ENCODE measurements around the gene NPFFR1. TPM values are rescaled to one million over a fixed set of nuclear protein-coding genes. Genes with fewer than 3 reads are reported as not detected.
"Not testable (repeated sequence)": the region's sequence is repeated elsewhere in the genome, so short reads cannot be mapped to it uniquely, and the experiment has no call there.

The NPFFR1 gene
- total RNA-seq, 1 experiment from 2014 or later = 0.02 TPM

DNA sequence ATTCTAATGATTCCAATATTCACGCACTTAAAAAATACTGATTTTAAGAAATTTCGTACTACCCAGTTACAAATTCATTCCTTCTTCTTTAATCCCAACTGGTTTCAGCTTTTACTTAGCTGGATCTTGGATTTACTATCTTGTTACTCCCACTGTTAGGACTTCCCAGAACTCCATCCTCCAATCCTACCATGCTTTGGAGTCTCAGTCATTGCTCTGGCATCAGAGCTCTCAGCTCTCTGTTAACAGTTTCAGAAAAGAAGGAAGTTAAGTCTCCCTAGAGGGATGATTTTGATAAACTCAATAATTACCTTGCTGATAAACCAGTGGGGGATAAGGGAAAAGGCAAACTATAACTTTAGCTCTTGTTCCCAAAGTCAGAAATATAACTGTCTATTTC, 60.1 kb downstream of the NPFFR1 start:
- no peak for DNase-seq (ENCODE audit: low spot score)

GRCh38 chr10:70222811-70223447, 60.9 kb downstream of the NPFFR1 start:
- DNase-seq (ENCODE audit: low spot score) = not testable (repeated sequence)

- DNase-seq (ENCODE audit: low spot score) = no peak
These were observed 61.4 kb downstream of the NPFFR1 start for GRCh38 chr10:70222340-70222794.

GRCh38 chr10:70221030-70221429, 62.8 kb downstream of the NPFFR1 start:
- no peak for DNase-seq (ENCODE audit: low spot score)

GRCh38 chr10:70212879-70213278, 70.9 kb downstream of the NPFFR1 start:
- no peak for DNase-seq (ENCODE audit: low spot score)

DNA sequence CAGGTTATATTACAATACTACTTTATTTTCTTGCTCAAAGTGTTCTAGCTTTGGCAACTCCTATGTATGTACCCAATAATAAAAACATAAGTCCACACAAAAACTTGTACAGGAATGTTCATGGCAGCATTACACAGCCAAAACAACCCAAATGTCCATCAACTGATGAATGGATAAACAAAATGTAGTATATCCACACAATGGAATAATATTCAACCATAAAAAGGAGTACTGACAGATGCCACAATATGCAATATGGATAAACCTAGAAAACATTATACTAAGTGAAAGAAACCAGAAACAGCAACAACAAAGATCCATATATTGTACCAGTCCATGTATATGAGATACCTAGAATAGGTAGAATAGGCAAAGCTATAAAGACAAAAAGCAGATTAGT, 71.5 kb downstream of the NPFFR1 start:
- DNase-seq (ENCODE audit: low spot score) = no peak

- no peak for DNase-seq (ENCODE audit: low spot score)
These were observed 77.0 kb downstream of the NPFFR1 start for GRCh38 chr10:70206762-70207161.

- no peak for DNase-seq (ENCODE audit: low spot score)
These were observed 82.7 kb downstream of the NPFFR1 start for GRCh38 chr10:70201105-70201504.

GRCh38 chr10:70198696-70199466, 84.9 kb downstream of the NPFFR1 start:
- no peak for DNase-seq (ENCODE audit: low spot score)

Other genes starting within 250 kb of the NPFFR1 start
- gene MACROH2A2, start 231.2 kb downstream of the NPFFR1 start, total RNA-seq (2014; rRNA removed; shearing (Covaris generic)) = 12.7 and 15.0 TPM in 2 replicates
- 15.3 and 16.3 TPM in 2 replicates for gene AIFM2, start 151.2 kb downstream of the NPFFR1 start, total RNA-seq (2014; rRNA removed; shearing (Covaris generic))
- gene TYSND1, start 137.3 kb downstream of the NPFFR1 start, total RNA-seq (2014; rRNA removed; shearing (Covaris generic)) = 16.8 and 19.1 TPM in 2 replicates
- gene SAR1A, start 113.5 kb downstream of the NPFFR1 start, total RNA-seq (2014; rRNA removed; shearing (Covaris generic)) = 102 and 104 TPM in 2 replicates
- gene PPA1, start 50.6 kb downstream of the NPFFR1 start, total RNA-seq (2014; rRNA removed; shearing (Covaris generic)) = 184 and 272 TPM in 2 replicates
- 4.1 and 6.3 TPM in 2 replicates for gene LRRC20, start 98.6 kb upstream of the NPFFR1 start, total RNA-seq (2014; rRNA removed; shearing (Covaris generic))
- gene EIF4EBP2, start 120.1 kb upstream of the NPFFR1 start, total RNA-seq (2014; rRNA removed; shearing (Covaris generic)) = 30.2 and 31.6 TPM in 2 replicates
- not detected in 2 replicates for gene NODAL, start 157.7 kb upstream of the NPFFR1 start, total RNA-seq (2014; rRNA removed; shearing (Covaris generic))
- gene PALD1, start 194.8 kb upstream of the NPFFR1 start, total RNA-seq (2014; rRNA removed; shearing (Covaris generic)) = 4.0 and 5.8 TPM in 2 replicates

All from A172 (cell line).